Loucy (cell line): Measurements from ENCODE around the gene INPPL1.
"Not testable (repeated sequence)": the region's sequence is repeated elsewhere in the genome, so short reads cannot be mapped to it uniquely, and the experiment has no call there.

Source experiments
- H2AFZ ChIP-seq: fragments of 200-600 bp; sonication (generic); 2 replicates; pipeline ENCODE4 v1.6.0; 2016; ENCODE audit warnings: antibody characterized with exemption, mild to moderate bottlenecking, low read length, moderate library complexity
- H3F3A ChIP-seq: fragments of 200-600 bp; 2 replicates; pipeline ENCODE4 v1.6.0; 2016; ENCODE audit warnings: antibody characterized with exemption, low read depth, mild to moderate bottlenecking
- H3K27me3 ChIP-seq: fragments of 200-600 bp; sonication (generic); 2 replicates; pipeline ENCODE4 v1.6.1; 2014; ENCODE audit warnings: low read length, mild to moderate bottlenecking; ENCODE audit not compliant: insufficient read depth, poor library complexity, severe bottlenecking
- H3K36me3 ChIP-seq: fragments of 200-600 bp; sonication (generic); 2 replicates; pipeline ENCODE4 v1.6.1; 2016; ENCODE audit warnings: low read length; ENCODE audit not compliant: insufficient read depth
- H3K4me1 ChIP-seq: fragments of 200-600 bp; sonication (generic); 2 replicates; pipeline ENCODE4 v1.5.1; 2014; ENCODE audit warnings: low read length, mild to moderate bottlenecking; ENCODE audit not compliant: insufficient read depth, poor library complexity, severe bottlenecking
- H3K4me2 ChIP-seq: fragments of 200-600 bp; sonication (generic); 2 replicates; pipeline ENCODE4 v1.6.0; 2014; ENCODE audit warnings: antibody characterized with exemption, low read length, low read depth, mild to moderate bottlenecking; ENCODE audit not compliant: poor library complexity, severe bottlenecking
- H3K4me3 ChIP-seq: fragments of 200-600 bp; sonication (generic); 2 replicates; pipeline ENCODE4 v1.5.1; 2014; ENCODE audit warnings: low read length, mild to moderate bottlenecking, mixed read lengths; ENCODE audit not compliant: poor library complexity, severe bottlenecking
- H3K79me2 ChIP-seq: fragments of 200-600 bp; sonication (generic); 2 replicates; pipeline ENCODE4 v1.6.1; 2014; ENCODE audit warnings: low read length; ENCODE audit not compliant: insufficient read depth
- H3K9ac ChIP-seq: fragments of 200-600 bp; sonication (generic); 2 replicates; pipeline ENCODE4 v1.6.0; 2014; ENCODE audit warnings: mild to moderate bottlenecking, low read depth, low read length, moderate library complexity; ENCODE audit not compliant: poor library complexity, severe bottlenecking
- H3K9me2 ChIP-seq: fragments of 200-600 bp; sonication (generic); replicated peaks from 2 replicates; pipeline ENCODE4 v1.6.1; 2016; ENCODE audit warnings: low read depth, low read length, mixed read lengths
- H3K9me3 ChIP-seq: fragments of 200-600 bp; sonication (generic); 2 replicates; pipeline ENCODE4 v1.6.1; 2014; ENCODE audit warnings: mild to moderate bottlenecking, antibody characterized with exemption, low read length, low read depth; ENCODE audit not compliant: insufficient read depth
- H4K20me1 ChIP-seq: fragments of 200-600 bp; sonication (generic); 2 replicates; pipeline ENCODE4 v1.6.0; 2014; ENCODE audit warnings: antibody characterized with exemption, low read length, mild to moderate bottlenecking; ENCODE audit not compliant: insufficient read depth, poor library complexity, severe bottlenecking
- EZH2phosphoT487 ChIP-seq: fragments of 200-600 bp; IDR thresholded peaks from 2 replicates; pipeline ENCODE4 v1.6.1; 2018; ENCODE audit warnings: antibody characterized with exemption, mild to moderate bottlenecking, moderate library complexity, borderline replicate concordance
- TF ChIP-seq, protein P1 (sequence below): fragments of 200-600 bp; sonication (generic); conservative IDR thresholded peaks from 2 replicates; pipeline ENCODE4 v1.5.1; 2014; ENCODE audit warnings: mild to moderate bottlenecking, antibody characterized with exemption, low read length

The INPPL1 gene

DNA sequence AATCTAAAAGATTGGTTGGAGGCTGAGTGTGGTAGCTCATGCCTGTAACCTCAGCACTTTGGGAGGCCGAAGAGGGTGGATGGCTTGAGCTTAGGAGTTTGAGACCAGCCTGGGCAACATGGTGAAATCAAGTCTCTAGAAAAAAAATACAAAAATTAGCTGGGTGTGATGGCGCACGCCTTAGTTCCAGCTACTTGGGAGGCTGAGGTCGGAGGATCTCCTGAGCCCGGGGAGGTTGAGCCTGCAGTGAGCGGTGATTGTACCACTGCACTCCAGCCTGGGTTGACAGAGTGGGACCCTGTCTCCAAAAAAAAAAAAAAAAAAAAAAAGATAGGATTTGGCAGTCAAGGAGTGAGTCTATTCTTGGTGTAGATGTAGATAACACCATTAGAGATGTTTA, 22.0 kb upstream of the INPPL1 start:
- H3K4me2 ChIP-seq: no peak overlapping the region
- no peaks in the 10 kb centered on the region for H3K9me3 ChIP-seq
- no peak for TF ChIP-seq EZH2phosphoT487
- TF ChIP-seq, protein P1, sequence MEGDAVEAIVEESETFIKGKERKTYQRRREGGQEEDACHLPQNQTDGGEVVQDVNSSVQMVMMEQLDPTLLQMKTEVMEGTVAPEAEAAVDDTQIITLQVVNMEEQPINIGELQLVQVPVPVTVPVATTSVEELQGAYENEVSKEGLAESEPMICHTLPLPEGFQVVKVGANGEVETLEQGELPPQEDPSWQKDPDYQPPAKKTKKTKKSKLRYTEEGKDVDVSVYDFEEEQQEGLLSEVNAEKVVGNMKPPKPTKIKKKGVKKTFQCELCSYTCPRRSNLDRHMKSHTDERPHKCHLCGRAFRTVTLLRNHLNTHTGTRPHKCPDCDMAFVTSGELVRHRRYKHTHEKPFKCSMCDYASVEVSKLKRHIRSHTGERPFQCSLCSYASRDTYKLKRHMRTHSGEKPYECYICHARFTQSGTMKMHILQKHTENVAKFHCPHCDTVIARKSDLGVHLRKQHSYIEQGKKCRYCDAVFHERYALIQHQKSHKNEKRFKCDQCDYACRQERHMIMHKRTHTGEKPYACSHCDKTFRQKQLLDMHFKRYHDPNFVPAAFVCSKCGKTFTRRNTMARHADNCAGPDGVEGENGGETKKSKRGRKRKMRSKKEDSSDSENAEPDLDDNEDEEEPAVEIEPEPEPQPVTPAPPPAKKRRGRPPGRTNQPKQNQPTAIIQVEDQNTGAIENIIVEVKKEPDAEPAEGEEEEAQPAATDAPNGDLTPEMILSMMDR: no peak
- H3K9ac ChIP-seq: no peak overlapping the region
- no peaks in the 10 kb centered on the region for H3K27me3 ChIP-seq
- H3K9me2 ChIP-seq: no peaks in the 10 kb centered on the region
- no peaks in the 10 kb centered on the region for H3F3A ChIP-seq
- H3K79me2 ChIP-seq: no peaks in the 10 kb centered on the region
- H3K4me3 ChIP-seq: no peak overlapping the region
- H4K20me1 ChIP-seq: no peaks in the 10 kb centered on the region
- no peaks in the 10 kb centered on the region for H3K4me1 ChIP-seq
- H2AFZ ChIP-seq: no peak overlapping the region
- no peaks in the 10 kb centered on the region for H3K36me3 ChIP-seq

DNA sequence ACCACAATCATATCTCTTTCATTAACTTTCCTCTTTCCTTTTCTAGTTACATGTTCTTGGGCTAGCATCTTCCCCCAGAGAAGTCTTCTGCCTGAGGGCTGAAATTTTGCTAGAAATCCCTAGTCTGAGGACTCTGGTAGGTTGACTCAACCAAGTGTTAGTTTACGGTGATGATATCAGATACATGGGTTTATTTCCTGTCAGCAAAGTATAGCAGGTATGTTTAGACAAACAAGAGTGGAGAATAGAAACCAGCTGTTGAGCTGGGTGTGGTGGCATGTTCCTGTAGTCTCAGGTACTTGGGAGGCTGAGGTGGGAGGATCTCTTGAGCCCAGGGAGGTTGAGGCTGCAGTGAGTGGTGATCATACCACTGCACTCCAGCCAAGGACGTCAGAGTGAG, 21.4 kb upstream of the INPPL1 start:
- Histone ChIP-seq H3K36me3 (no peaks in the 10 kb centered on the region), H2AFZ (no peak overlapping the region), H3K9me3 (no peaks in the 10 kb centered on the region), H3K4me2 (no peak overlapping the region), H3F3A (no peaks in the 10 kb centered on the region), H4K20me1 (no peaks in the 10 kb centered on the region), H3K4me1 (no peaks in the 10 kb centered on the region), H3K9ac (no peak overlapping the region), H3K79me2 (no peaks in the 10 kb centered on the region), H3K9me2 (no peaks in the 10 kb centered on the region), H3K4me3 (no peak overlapping the region), H3K27me3 (no peaks in the 10 kb centered on the region)
- no peak for TF ChIP-seq EZH2phosphoT487
- TF ChIP-seq, protein P1: no peak

DNA sequence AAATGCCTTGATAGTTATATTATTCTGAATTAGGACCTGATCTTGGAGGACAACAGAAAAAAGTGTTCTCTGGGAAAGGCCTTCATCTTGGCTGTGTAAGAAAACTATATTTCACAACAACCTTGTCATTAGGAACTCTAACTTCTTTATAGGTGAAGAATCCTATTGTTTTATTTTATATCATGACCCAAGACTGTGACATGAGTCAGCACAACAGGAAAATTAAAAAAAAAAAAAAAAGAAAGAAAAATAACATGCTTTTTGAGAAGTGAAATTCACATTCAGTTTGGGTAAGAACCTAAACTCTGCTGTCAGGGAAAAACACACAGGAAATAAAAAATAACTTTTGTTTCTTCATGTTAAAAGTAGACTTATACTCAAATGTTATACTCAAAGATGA, 19.7 kb upstream of the INPPL1 start:
- no peak overlapping the region for H3K9ac ChIP-seq
- no peak overlapping the region for H3K4me2 ChIP-seq
- H3K36me3 ChIP-seq: no peaks in the 10 kb centered on the region
- no peaks in the 10 kb centered on the region for H3K9me2 ChIP-seq
- no peaks in the 10 kb centered on the region for H3K27me3 ChIP-seq
- H3K9me3 ChIP-seq: peaks cover 2% of the 10 kb centered on the region; the same call in 1 of the 2 replicates
- H3K4me3 ChIP-seq: no peak overlapping the region
- H3K79me2 ChIP-seq: no peaks in the 10 kb centered on the region
- H3K4me1 ChIP-seq: no peaks in the 10 kb centered on the region
- no peaks in the 10 kb centered on the region for H3F3A ChIP-seq
- TF ChIP-seq, protein P1: no peak
- no peak for TF ChIP-seq EZH2phosphoT487
- H4K20me1 ChIP-seq: no peaks in the 10 kb centered on the region
- no peak overlapping the region for H2AFZ ChIP-seq

- not testable (repeated sequence) for H3F3A ChIP-seq, H4K20me1 ChIP-seq, H3K36me3 ChIP-seq, H3K79me2 ChIP-seq, H3K9me2 ChIP-seq, H3K4me1 ChIP-seq, H3K4me2 ChIP-seq, H3K9me3 ChIP-seq, H2AFZ ChIP-seq, H3K27me3 ChIP-seq, H3K4me3 ChIP-seq, H3K9ac ChIP-seq
Observed at GRCh38 chr11:72206794-72207193, 17.8 kb upstream of the INPPL1 start.
